DND-41 (cell line): Measurements from ENCODE around the gene SLC25A45.

Experiments used
- CTCF ChIP-seq: IDR thresholded peaks from 2 replicates; pipeline ENCODE4 v1.5.1; 2012; ENCODE audit warnings: borderline replicate concordance, low read length, moderate library complexity, mild to moderate bottlenecking; ENCODE audit not compliant: poor library complexity, severe bottlenecking; ENCODE audit errors: extremely low read depth
- EZH2 ChIP-seq: IDR thresholded peaks from 3 replicates; pipeline ENCODE4 v1.6.1; 2012; ENCODE audit warnings: borderline replicate concordance, low read depth, mild to moderate bottlenecking, moderate library complexity, low read length, inconsistent platforms; ENCODE audit not compliant: severe bottlenecking

DNA sequence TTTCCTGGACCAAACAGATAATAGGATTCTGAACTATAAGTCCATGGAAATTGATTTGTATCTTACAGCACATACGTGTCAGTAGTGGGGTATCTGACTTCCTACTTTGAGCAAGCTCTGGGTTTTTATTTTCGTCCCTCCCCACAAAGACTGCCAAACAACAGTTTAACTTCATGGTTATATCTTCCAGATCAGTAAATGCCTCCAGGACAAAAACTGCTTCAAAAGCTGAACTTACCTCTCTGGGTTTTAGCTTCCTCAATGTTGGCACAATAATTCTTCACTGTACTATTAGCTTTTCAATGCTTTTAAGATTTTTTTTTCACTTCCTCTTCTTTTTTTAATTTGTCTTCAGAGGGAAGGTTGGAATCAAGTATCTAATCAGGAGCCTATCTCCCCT lies 53.0 kb downstream of the SLC25A45 start:
- TF ChIP-seq CTCF (no peak), EZH2 (no peak)
